GM21360 (cell line): ENCODE measurements around the gene AHSA1.
A peak's percentile ranks its signal among the peaks of the same experiment; 100 is the strongest.
"Not testable (repeated sequence)": the region's sequence is repeated elsewhere in the genome, so short reads cannot be mapped to it uniquely, and the experiment has no call there.

Experiments used
- ATAC-seq: cut with Tn5 transposase; IDR thresholded peaks from one replicate; pipeline ENCODE4 v1.9.1; 2021; ENCODE audit warnings: mild to moderate bottlenecking, moderate library complexity; ENCODE audit not compliant: unreplicated experiment

Gene AHSA1

GRCh38 chr14:77457522-77458248, at the start of gene AHSA1, which contains the start of gene VIPAS39:
Gene AHSA1, plus strand, starts transcription at chr14:77458093. Its CDS starts 97 bp downstream, at chr14:77458190.
Gene VIPAS39, minus strand, starts transcription at chr14:77457601. Its CDS starts 3,499 bp downstream, at chr14:77454102.
- ATAC-seq = peak; percentile 86

- ATAC-seq = no peak
Observed at GRCh38 chr14:77409131-77409533, 48.8 kb upstream of the AHSA1 start.

DNA sequence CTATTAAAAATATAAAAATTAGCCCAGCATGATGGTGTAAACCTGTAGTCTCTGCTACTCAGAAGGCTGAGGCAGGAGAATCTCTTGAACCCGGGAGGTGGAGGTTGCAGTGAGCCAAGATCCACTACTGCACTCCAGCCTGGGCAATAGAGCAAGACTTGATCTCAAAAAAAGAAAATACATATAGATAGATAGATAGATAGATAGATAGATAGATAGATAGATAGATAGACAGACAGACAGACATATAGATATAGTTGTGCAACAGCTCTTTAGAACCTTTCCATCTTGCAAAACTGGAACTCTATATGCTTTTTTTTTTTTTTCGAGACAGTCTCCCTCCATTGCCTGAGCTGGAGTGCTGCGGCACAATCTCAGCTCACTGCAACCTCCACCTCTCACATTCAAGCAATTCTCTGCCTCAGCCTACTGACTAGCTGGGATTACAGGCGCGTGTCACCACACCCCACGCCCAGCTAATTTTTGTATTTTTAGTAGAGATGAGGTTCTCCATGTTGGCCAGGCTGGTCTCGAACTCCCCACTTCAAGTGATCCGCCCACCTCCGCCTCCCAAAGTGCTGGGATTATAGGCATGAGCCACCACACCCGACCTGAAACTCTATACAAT, 42.4 kb upstream of the AHSA1 start:
- not testable (repeated sequence) for ATAC-seq

DNA sequence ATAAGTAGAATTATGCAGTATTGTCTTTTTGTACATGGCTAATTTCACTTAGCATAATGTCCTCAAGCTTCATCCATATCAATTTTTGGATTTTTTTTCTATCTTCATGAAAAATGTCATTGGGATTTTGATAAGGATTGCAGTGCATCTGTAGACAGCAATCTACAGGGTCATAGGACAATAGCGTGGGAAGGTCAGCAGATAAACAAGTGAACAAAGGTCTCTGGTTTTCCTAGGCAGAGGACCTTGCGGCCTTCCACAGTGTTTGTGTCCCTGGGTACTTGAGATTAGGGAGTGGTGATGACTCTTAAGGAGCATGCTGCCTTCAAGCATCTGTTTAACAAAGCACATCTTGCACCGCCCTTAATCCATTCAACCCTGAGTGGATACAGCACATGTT, 41.8 kb upstream of the AHSA1 start:
- ATAC-seq = not testable (repeated sequence)

GRCh38 chr14:77416836-77417235, 41.1 kb upstream of the AHSA1 start:
- no peak for ATAC-seq

GRCh38 chr14:77421201-77421600, 36.7 kb upstream of the AHSA1 start:
- no peak for ATAC-seq

GRCh38 chr14:77423423-77423822, 34.5 kb upstream of the AHSA1 start, which contains the start of gene NOXRED1:
Gene NOXRED1, minus strand, starts transcription at chr14:77423523. Its CDS starts 634 bp downstream, at chr14:77422889.
- no peak for ATAC-seq

- ATAC-seq = no peak
Observed at GRCh38 chr14:77424862-77425261, 33.0 kb upstream of the AHSA1 start.

DNA sequence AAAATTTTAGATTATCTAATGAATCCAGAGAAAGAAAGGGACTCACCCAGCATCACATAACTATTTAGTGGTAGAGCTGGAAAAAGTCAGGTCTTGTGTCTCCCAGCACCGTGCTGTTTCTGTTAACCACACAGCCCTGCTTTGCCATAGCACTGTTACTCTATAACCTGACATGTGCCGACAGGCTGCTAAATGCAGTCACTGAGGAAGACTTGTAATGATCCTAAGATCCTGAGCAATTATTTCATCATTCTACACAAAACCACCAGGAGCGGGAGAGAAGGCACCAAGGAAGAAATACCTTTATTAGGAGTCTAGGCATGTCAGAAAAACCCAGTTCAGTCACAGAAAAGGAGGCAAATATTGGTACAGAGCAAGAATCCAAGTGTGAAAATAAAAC, 31.5 kb upstream of the AHSA1 start:
- no peak for ATAC-seq

DNA sequence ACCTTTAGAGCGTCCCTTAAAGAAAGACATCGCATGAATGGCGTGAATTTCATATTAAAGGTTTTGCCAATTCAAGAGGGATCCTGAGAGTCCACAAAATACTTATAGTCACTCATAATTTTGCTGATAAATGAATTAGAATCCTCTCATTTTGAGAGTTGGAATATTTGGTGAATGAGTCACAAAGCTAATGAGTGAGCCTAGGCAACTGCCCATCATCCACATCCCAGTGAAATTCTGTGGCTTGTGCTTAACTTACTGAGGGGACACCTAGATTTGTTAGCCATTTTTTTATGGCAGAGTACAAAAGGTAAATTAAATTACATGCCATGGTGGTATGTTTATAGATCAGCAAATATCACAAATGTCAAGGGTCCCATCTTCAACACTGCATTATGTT, 21.9 kb upstream of the AHSA1 start:
- ATAC-seq = no peak

- no peak for ATAC-seq
Observed at GRCh38 chr14:77438596-77438995, 19.3 kb upstream of the AHSA1 start.

GRCh38 chr14:77439861-77440260, 18.0 kb upstream of the AHSA1 start:
- no peak for ATAC-seq

DNA sequence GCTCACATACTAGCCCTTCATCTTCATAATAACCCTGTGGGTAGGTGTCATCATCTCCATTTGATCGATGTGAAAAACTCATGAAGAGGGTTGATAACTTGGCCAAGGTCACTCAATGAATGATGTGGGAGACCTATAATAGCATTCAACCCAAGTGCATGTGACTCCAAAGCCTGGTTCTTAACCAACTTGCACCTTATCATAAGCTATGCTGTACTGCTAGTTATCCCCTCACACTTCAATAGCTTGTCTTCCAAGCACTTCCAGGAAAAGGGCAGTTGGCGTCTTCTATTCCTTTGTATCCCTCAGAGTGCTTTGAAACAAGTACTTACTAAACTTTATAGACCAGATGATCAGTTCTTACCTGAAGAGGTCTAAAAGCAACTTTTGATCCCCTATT, 15.7 kb upstream of the AHSA1 start:
- ATAC-seq = no peak

DNA sequence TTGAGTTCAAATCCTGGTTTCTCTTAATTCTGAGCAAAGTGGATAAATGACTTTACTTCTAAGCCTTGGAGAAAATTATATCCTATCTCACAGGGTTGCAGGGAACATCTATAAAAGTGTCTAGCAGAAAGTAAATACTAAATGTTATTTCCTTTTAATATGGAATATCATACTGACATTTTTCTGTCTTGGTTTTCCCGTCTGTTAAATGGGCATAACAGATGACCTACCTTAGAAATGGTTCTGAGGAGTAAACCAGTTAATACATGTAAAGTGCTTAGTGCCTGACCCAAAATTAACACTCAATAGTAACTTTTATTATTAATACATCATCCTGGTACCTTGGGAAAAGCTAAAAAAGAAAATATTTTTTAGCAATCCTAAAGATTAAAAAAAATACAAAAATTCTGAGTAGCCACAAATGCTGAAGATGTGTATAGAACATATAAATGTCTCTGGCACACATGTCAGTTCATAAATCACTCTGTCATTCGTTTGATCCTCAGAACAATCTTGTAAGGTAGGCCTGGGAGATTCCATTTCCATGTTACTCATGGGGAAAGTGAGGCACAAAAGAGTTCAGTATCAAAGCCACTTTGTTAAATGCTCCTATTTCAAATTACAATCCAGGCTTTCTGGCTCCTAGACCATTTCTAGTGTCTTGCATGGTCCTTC, 1.8 kb upstream of the AHSA1 start:
- no peak for ATAC-seq

DNA sequence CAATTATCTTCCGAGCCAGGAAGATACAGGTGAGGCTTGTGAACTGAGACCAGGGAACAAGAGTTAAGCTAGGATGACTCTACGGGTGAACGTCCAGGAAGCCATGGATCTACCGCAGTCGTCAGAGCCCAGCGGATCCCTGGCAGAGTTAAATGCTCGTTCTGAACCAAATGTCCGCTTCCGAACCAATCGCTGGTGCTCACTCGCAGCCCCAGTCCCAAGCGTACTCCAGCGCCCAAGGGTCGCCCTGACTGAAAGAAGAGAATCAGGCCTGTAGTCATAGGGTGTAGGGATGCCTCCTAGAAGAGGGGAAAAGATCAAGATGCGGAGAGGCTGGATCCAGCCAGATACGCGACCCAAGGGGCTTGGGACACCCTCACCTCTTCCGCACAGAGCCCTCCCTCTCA, 775 bp upstream of the AHSA1 start:
- peak; percentile 11 for ATAC-seq

- ATAC-seq = peak; percentile 11
Observed at GRCh38 chr14:77458249-77458950, 507 bp downstream of the AHSA1 start.

DNA sequence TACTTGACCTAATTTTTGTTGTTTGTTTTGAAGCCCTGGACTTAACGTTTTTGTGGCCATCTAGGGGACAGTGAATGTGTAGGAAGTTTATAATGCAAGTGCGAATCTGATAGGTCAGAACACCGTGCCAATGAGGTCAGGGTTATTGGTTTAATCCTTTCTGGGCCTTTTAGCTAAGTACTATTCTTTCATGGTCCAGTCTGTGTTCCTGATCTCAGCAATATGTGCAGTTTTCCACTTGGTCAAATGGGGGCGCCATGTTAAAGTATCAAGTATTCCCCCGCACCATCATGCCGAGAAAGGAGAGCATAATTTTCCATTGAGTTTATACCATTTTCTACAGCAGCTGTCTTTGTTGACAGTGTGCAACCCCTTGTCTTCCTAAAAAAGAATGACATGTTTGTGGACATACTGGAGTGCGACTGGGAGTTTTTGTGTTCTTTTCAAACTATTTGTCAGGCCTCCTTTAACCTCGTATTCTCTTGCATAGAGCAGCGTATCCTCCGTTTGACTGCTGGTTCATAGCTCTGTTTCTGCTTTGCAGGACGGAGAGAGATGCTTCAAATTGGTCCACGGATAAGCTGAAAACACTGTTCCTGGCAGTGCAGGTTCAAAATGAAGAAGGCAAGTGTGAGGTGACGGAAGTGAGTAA, 1.3 kb downstream of the AHSA1 start:
- no peak for ATAC-seq

- no peak for ATAC-seq
Observed at GRCh38 chr14:77467801-77468200, 9.9 kb downstream of the AHSA1 start.

DNA sequence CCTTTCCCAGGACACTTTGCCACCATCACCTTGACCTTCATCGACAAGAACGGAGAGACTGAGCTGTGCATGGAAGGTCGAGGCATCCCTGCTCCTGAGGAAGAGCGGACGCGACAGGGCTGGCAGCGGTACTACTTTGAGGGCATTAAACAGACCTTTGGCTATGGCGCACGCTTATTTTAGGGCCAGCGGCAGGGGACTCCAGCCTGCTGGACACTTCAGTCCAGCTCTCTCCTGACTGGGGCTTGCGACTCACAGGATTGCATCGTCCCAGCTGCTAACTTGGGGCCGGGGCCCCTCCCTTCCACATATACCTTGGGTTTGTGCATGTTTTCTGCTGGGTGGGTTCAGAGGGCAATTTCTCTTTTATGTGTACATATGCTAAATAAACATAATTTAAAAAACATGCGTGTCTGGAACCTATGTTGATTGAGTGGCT, 11.2 kb downstream of the AHSA1 start:
- ATAC-seq = no peak

GRCh38 chr14:77469539-77469938, 11.6 kb downstream of the AHSA1 start:
- no peak for ATAC-seq
